Stomach (tissue), 4 donors: ENCODE results near the gene ASTN2.

ENCODE experiments used
- CTCF ChIP-seq, 7 experiments: fragments of 450-650 bp in 4 of 7; fragments of 200-600 bp in 3 of 7; sonication (generic) in 3 of 7; IDR thresholded peaks; one replicate each; pipeline ENCODE4 v1.5.1; 2016 to 2019; ENCODE audit warnings: antibody characterized with exemption in 7 of 7, control low read depth in 2 of 7, mild to moderate bottlenecking in 1 of 7
- EP300 ChIP-seq: sonication (generic); formaldehyde crosslinking; IDR thresholded peaks from one replicate; pipeline ENCODE4 v1.6.1; 2017; ENCODE audit warnings: antibody characterized with exemption
- POLR2A ChIP-seq, 4 donors: fragments of 450-650 bp; IDR thresholded peaks; one replicate each; pipeline ENCODE4 v1.6.1; 2016; ENCODE audit warnings: antibody characterized with exemption in 4 of 4, control low read depth in 2 of 4, mild to moderate bottlenecking in 1 of 4, moderate library complexity in 1 of 4
- POLR2AphosphoS5 ChIP-seq, 3 donors: sonication (generic); formaldehyde crosslinking; IDR thresholded peaks; one replicate each; pipeline ENCODE4 v1.6.1; 2016; ENCODE audit warnings: antibody characterized with exemption in 3 of 3

GRCh38 chr9:116705531-116705930 lies 709.3 kb downstream of the ASTN2 start:
- TF ChIP-seq CTCF (IDR thresholded peaks at IDR 0.05): no peak
- no peak for TF ChIP-seq POLR2AphosphoS5 (IDR thresholded peaks at IDR 0.05)
- TF ChIP-seq POLR2A (IDR thresholded peaks at IDR 0.05): no peak
- TF ChIP-seq EP300: no peak
